Measurements from ENCODE around the gene SLC2A9.

GRCh38 chr4:10061650-10062415 is 40.5 kb upstream of the SLC2A9 start:
- TF ChIP-seq POLR2AphosphoS5 (IDR thresholded peaks at IDR 0.05): no peak
- TF ChIP-seq POLR2A (IDR thresholded peaks at IDR 0.05; ENCODE audit: low read depth): no peak
